HL-60 (cell line): ENCODE results near the gene OR13C5.

ENCODE experiments used
- DNase-seq, 2 experiments: peaks; one replicate each; pipeline ENCODE4 v3.0.0-alpha.2; 2010 to 2020; ENCODE audit warnings: low read depth in 1 of 2, low spot score in 1 of 2
- H3K27ac ChIP-seq: fragments of 250-450 bp; sonication (Bioruptor Pico); replicated peaks from 2 replicates; pipeline ENCODE4 v1.5.1; 2020; ENCODE audit warnings: mild to moderate bottlenecking, moderate library complexity
- H3K27me3 ChIP-seq: fragments of 250-450 bp; sonication (Bioruptor Pico); 2 replicates; pipeline ENCODE4 v1.5.1; 2021; ENCODE audit warnings: mild to moderate bottlenecking, moderate library complexity; ENCODE audit not compliant: insufficient read depth, poor library complexity, severe bottlenecking
- H3K4me3 ChIP-seq: replicated peaks from 2 replicates; pipeline ENCODE4 v1.5.1; 2011; ENCODE audit warnings: mild to moderate bottlenecking, control low read depth, low read length; ENCODE audit not compliant: insufficient read depth
- GABPA ChIP-seq: IDR thresholded peaks from 2 replicates; pipeline ENCODE4 v1.6.1; 2012; ENCODE audit warnings: low read depth
- POLR2AphosphoS5 ChIP-seq: IDR thresholded peaks from 2 replicates; pipeline ENCODE4 v1.6.1; 2012; ENCODE audit warnings: low read depth
- SPI1 ChIP-seq: IDR thresholded peaks from 2 replicates; pipeline ENCODE4 v1.6.1; 2012; ENCODE audit warnings: low read depth, mild to moderate bottlenecking, borderline replicate concordance
- TF ChIP-seq, protein P1 (sequence below): IDR thresholded peaks from one replicate; pipeline ENCODE4 v1.5.1; 2011; ENCODE audit warnings: low read length, control low read depth, inconsistent platforms; ENCODE audit not compliant: insufficient read depth
- TF ChIP-seq, protein P2 (sequence below): IDR thresholded peaks from 2 replicates; pipeline ENCODE4 v1.6.1; 2012; ENCODE audit warnings: low read depth; ENCODE audit not compliant: insufficient replicate concordance

Gene OR13C5

DNA sequence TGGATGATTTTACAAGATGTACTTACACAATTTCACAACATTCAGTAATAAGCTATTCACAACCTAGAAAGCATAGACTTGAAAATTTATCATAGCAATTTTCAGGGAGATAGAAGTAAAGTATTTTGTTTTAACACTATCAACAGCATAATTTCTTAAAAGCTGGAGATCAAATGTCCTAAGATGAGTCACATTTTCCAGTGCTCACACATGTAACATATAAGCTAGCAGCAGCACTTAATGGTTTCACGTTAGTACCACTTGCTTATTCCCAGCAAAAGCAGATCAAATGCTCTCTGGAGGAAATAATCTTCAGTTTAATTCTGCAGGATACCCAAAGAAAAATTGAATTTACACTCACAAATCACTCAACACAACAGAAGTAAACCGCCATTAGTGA is 23.8 kb downstream of the OR13C5 start:
- H3K27me3 ChIP-seq, result no peaks in the 10 kb centered on the region
- no peak overlapping the region for H3K27ac ChIP-seq
- DNase-seq, result no peak
- TF ChIP-seq GABPA, result no peak
- no peak for TF ChIP-seq SPI1
- TF ChIP-seq, protein P1, sequence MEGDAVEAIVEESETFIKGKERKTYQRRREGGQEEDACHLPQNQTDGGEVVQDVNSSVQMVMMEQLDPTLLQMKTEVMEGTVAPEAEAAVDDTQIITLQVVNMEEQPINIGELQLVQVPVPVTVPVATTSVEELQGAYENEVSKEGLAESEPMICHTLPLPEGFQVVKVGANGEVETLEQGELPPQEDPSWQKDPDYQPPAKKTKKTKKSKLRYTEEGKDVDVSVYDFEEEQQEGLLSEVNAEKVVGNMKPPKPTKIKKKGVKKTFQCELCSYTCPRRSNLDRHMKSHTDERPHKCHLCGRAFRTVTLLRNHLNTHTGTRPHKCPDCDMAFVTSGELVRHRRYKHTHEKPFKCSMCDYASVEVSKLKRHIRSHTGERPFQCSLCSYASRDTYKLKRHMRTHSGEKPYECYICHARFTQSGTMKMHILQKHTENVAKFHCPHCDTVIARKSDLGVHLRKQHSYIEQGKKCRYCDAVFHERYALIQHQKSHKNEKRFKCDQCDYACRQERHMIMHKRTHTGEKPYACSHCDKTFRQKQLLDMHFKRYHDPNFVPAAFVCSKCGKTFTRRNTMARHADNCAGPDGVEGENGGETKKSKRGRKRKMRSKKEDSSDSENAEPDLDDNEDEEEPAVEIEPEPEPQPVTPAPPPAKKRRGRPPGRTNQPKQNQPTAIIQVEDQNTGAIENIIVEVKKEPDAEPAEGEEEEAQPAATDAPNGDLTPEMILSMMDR, result no peak
- TF ChIP-seq, protein P2, sequence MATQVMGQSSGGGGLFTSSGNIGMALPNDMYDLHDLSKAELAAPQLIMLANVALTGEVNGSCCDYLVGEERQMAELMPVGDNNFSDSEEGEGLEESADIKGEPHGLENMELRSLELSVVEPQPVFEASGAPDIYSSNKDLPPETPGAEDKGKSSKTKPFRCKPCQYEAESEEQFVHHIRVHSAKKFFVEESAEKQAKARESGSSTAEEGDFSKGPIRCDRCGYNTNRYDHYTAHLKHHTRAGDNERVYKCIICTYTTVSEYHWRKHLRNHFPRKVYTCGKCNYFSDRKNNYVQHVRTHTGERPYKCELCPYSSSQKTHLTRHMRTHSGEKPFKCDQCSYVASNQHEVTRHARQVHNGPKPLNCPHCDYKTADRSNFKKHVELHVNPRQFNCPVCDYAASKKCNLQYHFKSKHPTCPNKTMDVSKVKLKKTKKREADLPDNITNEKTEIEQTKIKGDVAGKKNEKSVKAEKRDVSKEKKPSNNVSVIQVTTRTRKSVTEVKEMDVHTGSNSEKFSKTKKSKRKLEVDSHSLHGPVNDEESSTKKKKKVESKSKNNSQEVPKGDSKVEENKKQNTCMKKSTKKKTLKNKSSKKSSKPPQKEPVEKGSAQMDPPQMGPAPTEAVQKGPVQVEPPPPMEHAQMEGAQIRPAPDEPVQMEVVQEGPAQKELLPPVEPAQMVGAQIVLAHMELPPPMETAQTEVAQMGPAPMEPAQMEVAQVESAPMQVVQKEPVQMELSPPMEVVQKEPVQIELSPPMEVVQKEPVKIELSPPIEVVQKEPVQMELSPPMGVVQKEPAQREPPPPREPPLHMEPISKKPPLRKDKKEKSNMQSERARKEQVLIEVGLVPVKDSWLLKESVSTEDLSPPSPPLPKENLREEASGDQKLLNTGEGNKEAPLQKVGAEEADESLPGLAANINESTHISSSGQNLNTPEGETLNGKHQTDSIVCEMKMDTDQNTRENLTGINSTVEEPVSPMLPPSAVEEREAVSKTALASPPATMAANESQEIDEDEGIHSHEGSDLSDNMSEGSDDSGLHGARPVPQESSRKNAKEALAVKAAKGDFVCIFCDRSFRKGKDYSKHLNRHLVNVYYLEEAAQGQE, result no peak
- no peak for TF ChIP-seq POLR2AphosphoS5
- no peak overlapping the region for H3K4me3 ChIP-seq

DNA sequence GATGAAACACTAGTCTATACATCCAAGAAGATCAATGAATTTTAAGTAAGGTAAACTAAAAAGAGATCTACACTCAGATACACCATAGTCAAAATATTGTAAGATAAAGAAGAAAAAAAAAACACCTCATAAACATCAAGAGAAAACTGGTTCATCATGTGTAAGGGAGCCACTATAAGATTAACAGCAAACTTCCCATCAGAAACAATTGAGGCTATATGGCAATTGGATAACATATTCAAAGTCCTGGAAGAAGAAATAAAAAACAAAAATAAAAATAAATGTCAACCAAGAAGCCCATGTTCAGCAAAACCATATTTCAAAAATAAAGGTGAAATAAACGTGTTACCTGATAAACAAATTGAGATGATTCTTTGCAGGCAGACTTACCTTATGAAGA is 26.6 kb downstream of the OR13C5 start:
- DNase-seq, result no peak
- TF ChIP-seq, protein P1, result no peak
- no peak for TF ChIP-seq GABPA
- TF ChIP-seq, protein P2, result no peak
- no peak for TF ChIP-seq POLR2AphosphoS5
- TF ChIP-seq SPI1, result no peak
- Histone ChIP-seq H3K27me3 (no peaks in the 10 kb centered on the region), H3K27ac (no peak overlapping the region), H3K4me3 (no peak overlapping the region)

DNA sequence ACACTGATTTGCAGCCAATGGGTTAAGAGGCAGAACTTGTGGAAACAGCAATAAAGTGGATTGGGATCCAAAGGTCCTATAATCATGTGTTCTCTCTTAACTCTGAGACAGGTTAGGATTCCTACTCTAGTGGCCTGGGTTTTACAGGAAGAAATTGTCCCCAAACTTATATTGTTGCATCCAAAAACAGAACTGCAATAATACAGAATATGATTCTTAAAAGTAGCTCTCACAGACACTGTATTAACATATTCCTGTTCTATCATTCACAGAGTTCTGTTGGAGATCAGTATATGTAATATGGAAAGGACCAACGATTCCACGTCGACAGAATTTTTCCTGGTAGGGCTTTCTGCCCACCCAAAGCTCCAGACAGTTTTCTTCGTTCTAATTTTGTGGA is 30.3 kb downstream of the OR13C5 start, which contains the start of gene OR13C8:
OR13C8 (plus strand) TSS at position 301 of the 400 bp plus-strand sequence; CDS start at position 301, 0 bp downstream.
- no peak for DNase-seq
- TF ChIP-seq, protein P2, result no peak

DNA sequence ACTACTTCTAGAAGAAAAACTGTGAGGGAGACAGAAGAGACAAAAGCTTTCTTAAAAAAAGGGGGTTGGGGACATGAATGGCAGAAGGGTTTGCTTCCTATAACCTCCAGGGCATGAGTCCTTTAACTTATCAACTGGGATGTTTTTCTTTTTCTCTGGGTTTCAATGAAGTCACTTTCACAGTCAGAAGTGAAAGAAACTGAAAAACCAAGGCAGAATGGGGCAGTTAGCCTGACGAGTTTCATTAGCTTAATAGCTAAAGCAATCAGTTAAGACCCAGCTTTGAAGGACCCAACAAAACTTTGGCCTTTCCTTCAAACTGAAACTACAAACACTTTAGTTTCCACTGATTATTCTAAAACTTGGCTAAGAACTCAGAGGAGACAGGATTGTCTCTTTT is 34.9 kb downstream of the OR13C5 start:
- no peak for TF ChIP-seq SPI1
- TF ChIP-seq, protein P1, result no peak
- TF ChIP-seq GABPA, result no peak
- TF ChIP-seq, protein P2, result no peak
- no peak for TF ChIP-seq POLR2AphosphoS5
- Histone ChIP-seq H3K27ac (no peak overlapping the region), H3K27me3 (no peaks in the 10 kb centered on the region), H3K4me3 (no peak overlapping the region)
- no peak for DNase-seq

More for the DNA sequence above, 30.3 kb downstream of the OR13C5 start, which contains the start of gene OR13C8:
- Histone ChIP-seq H3K27ac (no peak within 1 kb of the TSS), H3K4me3 (no peak within 1 kb of the TSS), H3K27me3 (no peaks in the 10 kb centered on the region)
